Measurements from ENCODE around the gene GOLIM4. TPM values are rescaled to one million over a fixed set of nuclear protein-coding genes. Genes with fewer than 3 reads are reported as not detected.
"Not testable (repeated sequence)": the region's sequence is repeated elsewhere in the genome, so short reads cannot be mapped to it uniquely, and the experiment has no call there.

The GOLIM4 gene
- total RNA-seq, 1 experiment from 2014 or later = 25.3 TPM

GRCh38 chr3:168061332-168061996 is 34.3 kb downstream of the GOLIM4 start:
- no peaks in the 10 kb centered on the region for H3F3A ChIP-seq (ENCODE audit: low read length, unreplicated experiment)
- H3K9ac ChIP-seq (ENCODE audit: low read length) = no peak overlapping the region
- H3K4me2 ChIP-seq (ENCODE audit: low read length) = peak overlapping the region; percentile 25
- TF ChIP-seq EZH2phosphoT487 (IDR thresholded peaks at IDR 0.05; ENCODE audit: borderline replicate concordance, low read length) = no peak
- TF ChIP-seq, protein P1, sequence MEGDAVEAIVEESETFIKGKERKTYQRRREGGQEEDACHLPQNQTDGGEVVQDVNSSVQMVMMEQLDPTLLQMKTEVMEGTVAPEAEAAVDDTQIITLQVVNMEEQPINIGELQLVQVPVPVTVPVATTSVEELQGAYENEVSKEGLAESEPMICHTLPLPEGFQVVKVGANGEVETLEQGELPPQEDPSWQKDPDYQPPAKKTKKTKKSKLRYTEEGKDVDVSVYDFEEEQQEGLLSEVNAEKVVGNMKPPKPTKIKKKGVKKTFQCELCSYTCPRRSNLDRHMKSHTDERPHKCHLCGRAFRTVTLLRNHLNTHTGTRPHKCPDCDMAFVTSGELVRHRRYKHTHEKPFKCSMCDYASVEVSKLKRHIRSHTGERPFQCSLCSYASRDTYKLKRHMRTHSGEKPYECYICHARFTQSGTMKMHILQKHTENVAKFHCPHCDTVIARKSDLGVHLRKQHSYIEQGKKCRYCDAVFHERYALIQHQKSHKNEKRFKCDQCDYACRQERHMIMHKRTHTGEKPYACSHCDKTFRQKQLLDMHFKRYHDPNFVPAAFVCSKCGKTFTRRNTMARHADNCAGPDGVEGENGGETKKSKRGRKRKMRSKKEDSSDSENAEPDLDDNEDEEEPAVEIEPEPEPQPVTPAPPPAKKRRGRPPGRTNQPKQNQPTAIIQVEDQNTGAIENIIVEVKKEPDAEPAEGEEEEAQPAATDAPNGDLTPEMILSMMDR (conservative IDR thresholded peaks at IDR 0.05; ENCODE audit: low read depth, low read length) = peak; percentile 51
- BruUV-seq (replicated peaks) = no TSS peak
- H3K9me2 ChIP-seq (replicated peaks; ENCODE audit: low read length) = no peaks in the 10 kb centered on the region
- H4K20me1 ChIP-seq (ENCODE audit: low read length) = no peaks in the 10 kb centered on the region
- CTCF ChIA-PET = interaction anchor here (0.6 to 1.2 kb wide), 3 partner anchors 14 to 39 kb away, joined by 3 to 22 read pairs (median 6); no protein-coding TSS in a partner anchor
- POLR2A ChIA-PET (ENCODE audit: unreplicated experiment) = interaction anchor here (0.6 to 0.7 kb wide), 2 partner anchors 17 to 803 kb away, joined by 4 to 6 read pairs; no protein-coding TSS in a partner anchor
- peak; percentile 28 for DNase-seq
- H3K27ac ChIP-seq (ENCODE audit: low read length) = no peak overlapping the region
- H3K4me1 ChIP-seq (ENCODE audit: insufficient read depth, low read length) = peaks cover 7% of the 10 kb centered on the region; the same call in 1 of the 2 replicates
- H3K36me3 ChIP-seq (ENCODE audit: low read depth, low read length) = no peaks in the 10 kb centered on the region
- H3K79me2 ChIP-seq (ENCODE audit: low read length) = no peaks in the 10 kb centered on the region
- intact Hi-C loops (cut with micrococcal nuclease) = loop anchor here (2.0 kb wide), 1 partner anchor 33 kb away; the partner anchor contains the start of gene GOLIM4
- peak; percentile 91 for ATAC-seq
- H3K27me3 ChIP-seq (ENCODE audit: low read length) = no peaks in the 10 kb centered on the region
- H3K4me3 ChIP-seq (ENCODE audit: low read length) = 0 out of 2 replicates have a peak overlapping the region, but pooled peaks have one; percentile 3
- no peak overlapping the region for H2AFZ ChIP-seq (ENCODE audit: low read length)
- H3K9me3 ChIP-seq (ENCODE audit: low read length) = no peaks in the 10 kb centered on the region

GRCh38 chr3:168060317-168060716 is 35.4 kb downstream of the GOLIM4 start:
- H3K36me3 ChIP-seq (ENCODE audit: low read depth, low read length) = no peaks in the 10 kb centered on the region
- peaks cover 7% of the 10 kb centered on the region; the same call in 1 of the 2 replicates for H3K4me1 ChIP-seq (ENCODE audit: insufficient read depth, low read length)
- no peaks in the 10 kb centered on the region for H3K27me3 ChIP-seq (ENCODE audit: low read length)
- intact Hi-C loops (cut with micrococcal nuclease) = loop anchor here (2.0 kb wide), 1 partner anchor 34 kb away; the partner anchor contains the start of gene GOLIM4
- ChIA-PET POLR2A (ENCODE audit: unreplicated experiment) (no interaction called here), CTCF (no interaction called here)
- no TSS peak for BruUV-seq (replicated peaks)
- H3K27ac ChIP-seq (ENCODE audit: low read length) = no peak overlapping the region
- TF ChIP-seq EZH2phosphoT487 (IDR thresholded peaks at IDR 0.05; ENCODE audit: borderline replicate concordance, low read length) (no peak), EZH2 (IDR thresholded peaks at IDR 0.05; ENCODE audit: low read length, unreplicated experiment) (no peak)
- TF ChIP-seq, protein P1 (conservative IDR thresholded peaks at IDR 0.05; ENCODE audit: low read depth, low read length) = no peak
- H3K9me2 ChIP-seq (replicated peaks; ENCODE audit: low read length) = no peaks in the 10 kb centered on the region
- no peak overlapping the region for H3K4me3 ChIP-seq (ENCODE audit: low read length)
- no peaks in the 10 kb centered on the region for H4K20me1 ChIP-seq (ENCODE audit: low read length)
- DNase-seq (no peak), ATAC-seq (no peak)
- no peak overlapping the region for H3K4me2 ChIP-seq (ENCODE audit: low read length)
- H3K9me3 ChIP-seq (ENCODE audit: low read length) = no peaks in the 10 kb centered on the region
- H3K79me2 ChIP-seq (ENCODE audit: low read length) = no peaks in the 10 kb centered on the region
- no peaks in the 10 kb centered on the region for H3F3A ChIP-seq (ENCODE audit: low read length, unreplicated experiment)
- H3K9ac ChIP-seq (ENCODE audit: low read length) = no peak overlapping the region
- H2AFZ ChIP-seq (ENCODE audit: low read length) = no peak overlapping the region

- no peak overlapping the region for H3K4me2 ChIP-seq (ENCODE audit: low read length)
- no peaks in the 10 kb centered on the region for H3K9me3 ChIP-seq (ENCODE audit: low read length)
- no TSS peak for BruUV-seq (replicated peaks)
- no peak overlapping the region for H2AFZ ChIP-seq (ENCODE audit: low read length)
- no peaks in the 10 kb centered on the region for H3K79me2 ChIP-seq (ENCODE audit: low read length)
- H4K20me1 ChIP-seq (ENCODE audit: low read length) = no peaks in the 10 kb centered on the region
- TF ChIP-seq, protein P1 (conservative IDR thresholded peaks at IDR 0.05; ENCODE audit: low read depth, low read length) = no peak
- TF ChIP-seq EZH2 (IDR thresholded peaks at IDR 0.05; ENCODE audit: low read length, unreplicated experiment) (no peak), EZH2phosphoT487 (IDR thresholded peaks at IDR 0.05; ENCODE audit: borderline replicate concordance, low read length) (no peak)
- no peak for DNase-seq
- intact Hi-C loops (cut with micrococcal nuclease) = no loop called here
- POLR2A ChIA-PET (ENCODE audit: unreplicated experiment) = no interaction called here
- H3K27ac ChIP-seq (ENCODE audit: low read length) = no peak overlapping the region
- CTCF ChIA-PET = interaction anchor here (0.7 kb wide), 1 partner anchor 53 kb away, joined by 4 read pairs; no protein-coding TSS in a partner anchor
- H3K27me3 ChIP-seq (ENCODE audit: low read length) = no peaks in the 10 kb centered on the region
- H3K4me1 ChIP-seq (ENCODE audit: insufficient read depth, low read length) = peaks cover 7% of the 10 kb centered on the region; the same call in 1 of the 2 replicates
- H3K9ac ChIP-seq (ENCODE audit: low read length) = no peak overlapping the region
- no peaks in the 10 kb centered on the region for H3F3A ChIP-seq (ENCODE audit: low read length, unreplicated experiment)
- H3K36me3 ChIP-seq (ENCODE audit: low read depth, low read length) = no peaks in the 10 kb centered on the region
- no peak for ATAC-seq
- no peak overlapping the region for H3K4me3 ChIP-seq (ENCODE audit: low read length)
- H3K9me2 ChIP-seq (replicated peaks; ENCODE audit: low read length) = no peaks in the 10 kb centered on the region
Measured at GRCh38 chr3:168058481-168058880, 37.2 kb downstream of the GOLIM4 start.

DNA sequence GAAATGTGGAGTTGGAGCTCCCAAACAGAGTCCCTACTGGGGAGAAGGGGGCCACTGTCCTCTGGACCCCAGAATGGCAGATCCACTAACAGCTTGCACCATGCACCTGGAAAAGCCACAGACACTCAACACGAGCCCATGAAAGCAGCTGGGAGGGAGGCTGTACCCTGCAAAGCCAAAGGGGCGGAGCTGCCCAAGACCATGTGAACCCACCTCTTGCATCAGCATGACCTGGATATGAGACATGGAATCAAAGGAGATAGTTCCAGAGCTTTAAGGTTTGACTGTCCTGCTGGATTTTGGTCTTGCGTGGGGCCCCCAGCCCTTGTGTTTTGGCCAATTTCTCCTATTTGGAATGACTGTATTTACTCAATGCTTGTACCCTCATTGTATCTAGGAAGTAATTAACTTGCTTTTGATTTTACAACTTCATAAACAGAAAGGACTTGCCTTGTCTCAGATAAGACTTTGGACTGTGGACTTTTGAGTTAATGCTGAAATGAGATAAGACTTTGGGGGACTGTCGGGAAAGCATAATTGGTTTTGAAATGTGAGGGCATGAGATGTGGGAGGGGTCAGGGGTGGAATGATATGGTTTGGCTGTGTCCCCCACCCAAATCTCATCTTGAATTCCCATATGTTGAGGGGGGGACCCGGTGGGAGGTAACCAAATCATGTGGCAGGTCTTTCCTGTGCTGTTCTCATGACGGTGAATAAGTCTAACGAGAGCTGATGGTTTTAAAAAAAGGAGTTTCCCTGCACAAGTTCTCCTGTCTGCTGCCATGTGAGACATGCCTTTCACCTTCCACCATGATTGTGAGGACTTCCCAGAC is 39.1 kb downstream of the GOLIM4 start:
- H4K20me1 ChIP-seq (ENCODE audit: low read length); H3K27ac ChIP-seq (ENCODE audit: low read length); H3K9me2 ChIP-seq (replicated peaks; ENCODE audit: low read length); H3K27me3 ChIP-seq (ENCODE audit: low read length); H3K79me2 ChIP-seq (ENCODE audit: low read length); H3F3A ChIP-seq (ENCODE audit: low read length, unreplicated experiment); H3K4me1 ChIP-seq (ENCODE audit: insufficient read depth, low read length); BruUV-seq (replicated peaks); CTCF ChIA-PET; H3K9ac ChIP-seq (ENCODE audit: low read length); H3K9me3 ChIP-seq (ENCODE audit: low read length); DNase-seq; H2AFZ ChIP-seq (ENCODE audit: low read length); H3K36me3 ChIP-seq (ENCODE audit: low read depth, low read length); H3K4me2 ChIP-seq (ENCODE audit: low read length); intact Hi-C loops (cut with micrococcal nuclease); H3K4me3 ChIP-seq (ENCODE audit: low read length); POLR2A ChIA-PET (ENCODE audit: unreplicated experiment); ATAC-seq: not testable (repeated sequence)
